Measurements from ENCODE around the gene TRPT1. TPM values are rescaled to one million over a fixed set of nuclear protein-coding genes. Genes with fewer than 3 reads are reported as not detected.

The TRPT1 gene
- total RNA-seq (2022; extraction: Qiagen RNA extraction; ENCODE audit: low read depth), result 18.9 to 30.4 TPM (median 26.2 TPM) in 5 replicates

GRCh38 chr11:64225608-64226506, at the start of gene TRPT1, which contains the start of gene NUDT22:
TRPT1 (minus strand) TSS chr11:64226186; CDS start chr11:64225860, 326 bp downstream.
NUDT22 (plus strand) TSS chr11:64226274; CDS start chr11:64226653, 379 bp downstream.

DNA sequence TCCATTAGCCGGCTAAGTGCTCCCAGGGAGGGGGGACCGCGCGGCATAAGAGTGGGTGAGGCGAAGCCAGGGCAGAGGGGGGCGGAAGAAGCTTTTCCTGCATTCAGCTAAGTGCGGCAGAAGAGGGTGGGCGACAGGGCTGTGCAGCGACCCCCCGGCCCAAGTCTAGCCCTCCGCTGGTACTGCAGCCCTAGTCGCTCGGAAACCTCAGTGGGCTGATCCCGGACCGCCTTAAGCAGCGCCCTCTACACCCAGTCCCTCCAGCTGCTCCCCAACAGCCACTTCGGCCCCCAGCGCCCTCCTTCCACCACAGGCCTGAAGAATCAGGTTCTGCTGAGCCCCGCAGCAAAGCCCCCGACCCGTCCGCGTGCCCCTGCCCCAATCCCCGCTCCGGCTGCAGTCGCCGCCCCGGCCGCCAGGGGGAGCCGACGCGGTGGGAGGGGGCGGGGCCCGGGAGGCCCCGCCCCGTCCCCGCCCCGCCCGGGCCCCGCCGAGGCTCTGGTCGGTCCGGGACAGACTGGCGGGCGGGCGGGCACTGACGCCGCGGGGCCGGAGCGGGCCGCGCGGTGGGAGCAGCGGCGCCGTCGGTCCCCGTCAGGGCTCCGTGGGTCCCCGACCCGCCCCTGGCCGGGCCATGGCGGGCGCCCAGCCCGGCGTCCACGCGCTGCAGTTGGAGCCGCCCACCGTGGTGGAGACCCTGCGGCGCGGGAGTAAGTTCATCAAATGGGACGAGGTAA, 25.2 kb upstream of the TRPT1 start, which contains the start of gene PLCB3:
Gene PLCB3 (plus strand): TSS at position 515 of the 737 bp plus-strand sequence. CDS start 120 bp downstream, at position 635.

GRCh38 chr11:64246871-64247728, 21.1 kb upstream of the TRPT1 start, which contains the start of gene PPP1R14B:
PPP1R14B (minus strand) TSS chr11:64246943; CDS start chr11:64246673, 270 bp downstream.

GRCh38 chr11:64240435-64241240, 14.7 kb upstream of the TRPT1 start, which contains the start of gene FKBP2:
FKBP2 (plus strand) TSS chr11:64241095; CDS start chr11:64242388, 1,293 bp downstream.

DNA sequence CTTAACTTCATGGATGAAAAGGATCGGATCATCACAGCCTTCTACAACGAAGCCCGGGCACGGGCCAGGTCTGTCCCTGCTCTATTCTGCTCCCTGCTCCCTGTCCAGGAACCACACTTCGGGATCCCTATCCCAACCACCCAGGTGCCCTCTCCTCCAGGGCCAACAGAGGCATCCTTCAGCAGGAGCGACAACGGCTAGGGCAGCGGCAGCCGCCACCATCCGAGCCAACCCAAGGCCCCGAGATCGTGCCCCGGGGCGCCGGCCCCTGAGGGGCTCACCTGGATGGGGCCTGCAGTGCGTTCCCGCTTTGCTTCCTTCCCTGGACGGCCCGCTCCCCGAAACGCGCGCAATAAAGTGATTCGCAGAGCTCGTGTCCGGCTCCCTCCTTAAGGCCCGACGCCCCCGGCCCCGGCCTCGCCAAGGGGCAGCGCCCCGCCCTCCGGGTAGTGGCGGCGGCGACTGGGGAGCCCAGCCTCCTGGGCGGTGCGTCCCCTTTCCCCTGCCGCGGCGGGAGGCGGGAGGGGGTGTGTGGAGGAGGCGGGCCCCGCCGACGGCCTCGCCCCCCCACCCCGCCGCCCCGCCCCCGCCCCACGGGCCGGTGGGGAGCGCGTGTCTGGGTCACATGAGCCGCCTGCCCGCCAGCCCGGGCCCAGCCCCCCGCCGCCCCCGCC, 8.1 kb upstream of the TRPT1 start, which contains the start of gene VEGFB:
Gene VEGFB (plus strand): TSS at position 672 of the 674 bp plus-strand sequence. CDS start 250 bp downstream, outside the sequence.

GRCh38 chr11:64230171-64230984, 4.4 kb upstream of the TRPT1 start, which contains the start of gene DNAJC4:
DNAJC4 (plus strand) TSS chr11:64230548; CDS start chr11:64230855, 307 bp downstream.

DNA sequence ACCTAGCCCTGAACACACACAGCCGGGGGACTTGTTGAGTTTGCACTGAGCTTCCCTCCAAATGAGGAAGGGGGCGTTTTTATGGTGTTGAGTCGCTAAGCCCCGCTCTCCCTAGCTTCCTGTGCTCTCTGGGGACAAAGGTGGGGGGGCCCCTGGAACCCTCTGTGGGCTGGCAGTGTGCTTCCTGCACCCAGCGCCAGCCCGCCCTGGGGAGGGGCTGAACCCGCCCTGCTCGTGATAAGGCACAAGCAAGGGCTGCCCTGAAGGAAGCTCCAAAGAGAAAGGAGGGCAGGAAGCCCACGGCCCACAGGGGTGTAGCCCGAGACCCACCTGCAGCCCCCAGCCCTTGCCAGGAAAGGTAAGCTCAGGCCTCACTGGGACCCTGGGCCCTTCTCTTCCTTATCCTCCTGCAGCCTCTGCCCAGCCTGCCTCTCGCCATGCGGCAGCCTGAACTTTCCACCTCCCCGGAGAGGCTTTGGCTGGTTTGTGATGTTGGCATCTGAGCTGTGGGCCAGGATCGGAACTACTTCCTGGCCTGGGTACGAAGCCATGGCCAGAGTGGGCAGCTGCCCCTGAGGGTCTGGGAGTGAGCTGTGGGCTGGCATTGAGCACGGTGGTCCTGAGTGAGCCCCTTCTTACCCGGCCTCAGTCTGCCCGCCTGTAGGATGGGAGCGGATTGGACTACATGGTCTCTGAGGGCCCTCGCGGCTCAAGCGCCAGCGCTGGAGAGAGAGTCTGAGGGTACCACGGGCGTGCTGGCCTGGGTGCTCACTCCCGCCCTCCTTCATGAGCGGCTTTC, 19.3 kb downstream of the TRPT1 start, which contains the start of gene FERMT3:
Gene FERMT3 (plus strand): TSS at position 265 of the 799 bp plus-strand sequence. CDS start 644 bp downstream, outside the sequence.

GRCh38 chr11:64185693-64186491, 40.1 kb downstream of the TRPT1 start, which contains the start of gene STIP1:
STIP1 (plus strand) TSS chr11:64186171; CDS start chr11:64186262, 91 bp downstream.

Other genes with a start within 250 kb of the TRPT1 start
- gene OTUB1, start 239.7 kb downstream of the TRPT1 start, total RNA-seq (2022; extraction: Qiagen RNA extraction; ENCODE audit: low read depth), result 105 to 135 TPM (median 126 TPM) in 5 replicates
- gene FLRT1, start 190.3 kb downstream of the TRPT1 start, total RNA-seq (2022; extraction: Qiagen RNA extraction; ENCODE audit: low read depth), result 0.03 to 0.09 TPM (median 0.05 TPM) in 4 of 5 replicates, not detected in the other
- 8.8 to 15.6 TPM (median 13.6 TPM) in 5 replicates for gene MACROD1, start 60.1 kb downstream of the TRPT1 start, total RNA-seq (2022; extraction: Qiagen RNA extraction; ENCODE audit: low read depth)
- gene STIP1, start 40.0 kb downstream of the TRPT1 start, total RNA-seq (2022; extraction: Qiagen RNA extraction; ENCODE audit: low read depth), result 226 to 259 TPM (median 251 TPM) in 5 replicates
- gene FERMT3, start 19.5 kb downstream of the TRPT1 start, total RNA-seq (2022; extraction: Qiagen RNA extraction; ENCODE audit: low read depth), result 0.64 to 3.3 TPM (median 1.0 TPM) in 5 replicates
- 32.0 to 40.1 TPM (median 38.3 TPM) in 5 replicates for gene NUDT22, start 88 bp upstream of the TRPT1 start, total RNA-seq (2022; extraction: Qiagen RNA extraction; ENCODE audit: low read depth)
- gene DNAJC4, start 4.4 kb upstream of the TRPT1 start, total RNA-seq (2022; extraction: Qiagen RNA extraction; ENCODE audit: low read depth), result 18.2 to 22.4 TPM (median 20.6 TPM) in 5 replicates
- 33.8 to 57.4 TPM (median 46.0 TPM) in 5 replicates for gene VEGFB, start 8.4 kb upstream of the TRPT1 start, total RNA-seq (2022; extraction: Qiagen RNA extraction; ENCODE audit: low read depth)
- gene FKBP2, start 14.9 kb upstream of the TRPT1 start, total RNA-seq (2022; extraction: Qiagen RNA extraction; ENCODE audit: low read depth), result 119 to 146 TPM (median 125 TPM) in 5 replicates
- 224 to 393 TPM (median 363 TPM) in 5 replicates for gene PPP1R14B, start 20.8 kb upstream of the TRPT1 start, total RNA-seq (2022; extraction: Qiagen RNA extraction; ENCODE audit: low read depth)
- 13.5 to 23.1 TPM (median 19.9 TPM) in 5 replicates for gene PLCB3, start 25.3 kb upstream of the TRPT1 start, total RNA-seq (2022; extraction: Qiagen RNA extraction; ENCODE audit: low read depth)
- gene BAD, start 58.5 kb upstream of the TRPT1 start, total RNA-seq (2022; extraction: Qiagen RNA extraction; ENCODE audit: low read depth), result 75.8 to 101 TPM (median 91.4 TPM) in 5 replicates
- 29.2 to 45.0 TPM (median 43.8 TPM) in 5 replicates for gene GPR137, start 59.7 kb upstream of the TRPT1 start, total RNA-seq (2022; extraction: Qiagen RNA extraction; ENCODE audit: low read depth)
- gene KCNK4, start 65.1 kb upstream of the TRPT1 start, total RNA-seq (2022; extraction: Qiagen RNA extraction; ENCODE audit: low read depth), result 0.10 TPM in 1 of 5 replicates, not detected in the others
- gene CATSPERZ, start 74.2 kb upstream of the TRPT1 start, total RNA-seq (2022; extraction: Qiagen RNA extraction; ENCODE audit: low read depth), result 1.2 to 3.8 TPM (median 2.4 TPM) in 5 replicates
- 45.6 to 65.4 TPM (median 61.7 TPM) in 5 replicates for gene ESRRA, start 79.3 kb upstream of the TRPT1 start, total RNA-seq (2022; extraction: Qiagen RNA extraction; ENCODE audit: low read depth)
- 397 to 452 TPM (median 419 TPM) in 5 replicates for gene TRMT112, start 91.4 kb upstream of the TRPT1 start, total RNA-seq (2022; extraction: Qiagen RNA extraction; ENCODE audit: low read depth)
- gene PRDX5, start 91.9 kb upstream of the TRPT1 start, total RNA-seq (2022; extraction: Qiagen RNA extraction; ENCODE audit: low read depth), result 390 to 487 TPM (median 447 TPM) in 5 replicates
- 10.0 to 12.0 TPM (median 10.1 TPM) in 5 replicates for gene CCDC88B, start 114.0 kb upstream of the TRPT1 start, total RNA-seq (2022; extraction: Qiagen RNA extraction; ENCODE audit: low read depth)
- 48.3 to 69.4 TPM (median 60.8 TPM) in 5 replicates for gene RPS6KA4, start 133.0 kb upstream of the TRPT1 start, total RNA-seq (2022; extraction: Qiagen RNA extraction; ENCODE audit: low read depth)